GM12878 (cell line): ENCODE measurements around the gene SCN5A. TPM values are rescaled to one million over a fixed set of nuclear protein-coding genes. Genes with fewer than 3 reads are reported as not detected.

ENCODE experiments used
- ATAC-seq: fragments of 200-7000 bp; cut with Tn5 transposase; 3 replicates; pipeline ENCODE4 v1.9.1; 2020; ENCODE audit warnings: mild to moderate bottlenecking, moderate library complexity
- BruUV-seq: library from RNA; stranded (reverse); fragments of 400-500 nt; replicated peaks from 2 replicates; lab custom pipeline; 2021; lab: Mats Ljungman, UMichigan
- CTCF ChIA-PET: fragments of 300-600 bp; sonication (Branson Sonifier 250); formaldehyde crosslinking; extraction: SDS; loops from one replicate; lab custom pipeline; 2021; ENCODE audit warnings: inconsistent platforms; lab: Yijun Ruan, JAX
- POLR2A ChIA-PET: fragments of 350-600 bp; formaldehyde crosslinking; extraction: SDS; loops from one replicate; lab custom pipeline; 2021; ENCODE audit warnings: inconsistent platforms; lab: Charles Lee
- RAD21 ChIA-PET: fragments of 300-600 bp; sonication (Branson Sonifier 250); formaldehyde crosslinking; loops from one replicate; lab custom pipeline; 2023; ENCODE audit warnings: antibody characterized with exemption; ENCODE audit not compliant: unreplicated experiment; lab: Charles Lee
- SMC1A ChIA-PET: fragments of 300-600 bp; sonication (Branson Sonifier 250); formaldehyde crosslinking; loops from one replicate; lab custom pipeline; 2023; ENCODE audit not compliant: unreplicated experiment, uncharacterized antibody; lab: Charles Lee
- DNase-seq: peaks from one replicate; pipeline ENCODE4 v3.0.0-alpha.2; 2011; ENCODE audit warnings: low read depth, low spot score
- FAIRE-seq: peaks from 3 replicates; lab custom pipeline; 2011; peaks lifted over from hg19 to GRCh38; lab: Jason Lieb, UNC
- H2AFZ ChIP-seq: 2 replicates; pipeline ENCODE4 v1.6.0; 2011; ENCODE audit warnings: low read depth, low read length, control low read depth; ENCODE audit not compliant: control insufficient read depth
- H3K27ac ChIP-seq: 2 replicates; pipeline ENCODE4 v1.5.1; 2011; ENCODE audit warnings: control low read depth; ENCODE audit not compliant: control insufficient read depth, insufficient read depth
- H3K27me3 ChIP-seq, 2 experiments: replicated peaks in 1 of 2; 2 replicates each; pipeline versions ENCODE4 v1.6.0 to v1.6.1; 2011; ENCODE audit warnings: low read length in 1 of 2; ENCODE audit not compliant: control insufficient read depth in 2 of 2, insufficient read depth in 2 of 2
- H3K36me3 ChIP-seq, 2 experiments: 2 replicates each; pipeline ENCODE4 v1.5.1; 2011; ENCODE audit warnings: low read length in 1 of 2; ENCODE audit not compliant: control insufficient read depth in 2 of 2, insufficient read depth in 2 of 2
- H3K4me1 ChIP-seq: 2 replicates; pipeline ENCODE4 v1.6.1; 2011; ENCODE audit warnings: mild to moderate bottlenecking, low read length, moderate library complexity, mixed read lengths; ENCODE audit not compliant: control insufficient read depth, insufficient read depth
- H3K4me2 ChIP-seq: 2 replicates; pipeline ENCODE4 v1.6.0; 2011; ENCODE audit warnings: control low read depth; ENCODE audit not compliant: control insufficient read depth, insufficient read depth
- H3K4me3 ChIP-seq: fragments of 200-600 bp; sonication (generic); 2 replicates; pipeline ENCODE4 v1.5.1; 2016
- H3K79me2 ChIP-seq: 2 replicates; pipeline ENCODE4 v1.6.0; 2011; ENCODE audit warnings: low read length; ENCODE audit not compliant: control insufficient read depth, insufficient read depth
- H3K9ac ChIP-seq: 2 replicates; pipeline ENCODE4 v1.8.0; 2011; ENCODE audit warnings: low read length, control low read depth, mixed read lengths; ENCODE audit not compliant: control insufficient read depth, insufficient read depth
- H3K9me3 ChIP-seq: replicated peaks from 3 replicates; pipeline ENCODE4 v1.5.1; 2011; ENCODE audit warnings: mild to moderate bottlenecking, low read length; ENCODE audit not compliant: control insufficient read depth, insufficient read depth
- H4K20me1 ChIP-seq: 2 replicates; pipeline ENCODE4 v1.6.0; 2011; ENCODE audit not compliant: control insufficient read depth, insufficient read depth
- DPF2 ChIP-seq: fragments of 450-650 bp; IDR thresholded peaks from 2 replicates; pipeline ENCODE4 v1.6.1; 2017; ENCODE audit warnings: mild to moderate bottlenecking
- JUNB ChIP-seq: IDR thresholded peaks from 2 replicates; pipeline ENCODE4 v1.6.1; 2016; ENCODE audit warnings: antibody characterized with exemption, mild to moderate bottlenecking
- MEF2B ChIP-seq: fragments of 450-650 bp; IDR thresholded peaks from 2 replicates; pipeline ENCODE4 v1.6.1; 2018; ENCODE audit warnings: mild to moderate bottlenecking, moderate library complexity; ENCODE audit not compliant: partially characterized antibody, poor library complexity, severe bottlenecking
- SMARCA5 ChIP-seq: fragments of 450-650 bp; IDR thresholded peaks from 2 replicates; pipeline ENCODE4 v1.6.1; 2017; ENCODE audit warnings: mild to moderate bottlenecking
- SP1 ChIP-seq: IDR thresholded peaks from one replicate; pipeline ENCODE4 v1.6.1; 2011; ENCODE audit warnings: low read depth, low read length
- SRF ChIP-seq, 2 experiments: IDR thresholded peaks; 2 replicates each; pipeline ENCODE4 v1.6.1; 2011; ENCODE audit warnings: low read depth in 2 of 2, low read length in 2 of 2, mild to moderate bottlenecking in 1 of 2, moderate library complexity in 1 of 2
- SUPT20H ChIP-seq: IDR thresholded peaks from 2 replicates; pipeline ENCODE4 v1.6.1; 2011; ENCODE audit warnings: low read depth, mild to moderate bottlenecking, low read length, moderate library complexity, borderline replicate concordance; ENCODE audit not compliant: control insufficient read depth
- ZBED1 ChIP-seq: IDR thresholded peaks from 2 replicates; pipeline ENCODE4 v1.6.1; 2016; ENCODE audit warnings: borderline replicate concordance
- WGBS: methylation state at CpG from one replicate; pipeline ENCODE4 v1.1.6; 2016; ENCODE audit warnings: low lambda C conversion rate; ENCODE audit not compliant: insufficient replicate concordance, insufficient coverage; ENCODE audit errors: missing lambda C conversion rate; 5-methylcytosine and 5-hydroxymethylcytosine counted together
- in situ Hi-C: fragments of 300-500 bp; cut with MboI; formaldehyde crosslinking; loops from 9 replicates; pipeline ENCODE4 v1.14.3; 2018; ENCODE audit warnings: mixed read lengths
- intact Hi-C: fragments of 100-400 bp; cut with micrococcal nuclease; formaldehyde crosslinking; loops from one replicate; pipeline ENCODE4 v1.14.2; 2022; ENCODE audit not compliant: unreplicated experiment
- polyA plus RNA-seq, 11 experiments: library from polyadenylated mRNA; depleted of rRNA in 4 of 11; unstranded in 6 of 11; stranded (reverse) in 5 of 11; fragments of >200 nt; fragmentation: Nextera tagmentation in 4 of 11; fragmentation: Illumina TruSeq in 1 of 11; extraction: Ambion mirVana in 4 of 11; extraction: Trizol in 1 of 11; gene quantifications; 1 replicate in 1 of 11; 2 replicates in 10 of 11; pipeline versions ENCODE4 v1.2.1 to v1.2.3, GENCODE V29; 2011 to 2016; ENCODE audit warnings: inconsistent platforms in 2 of 11, missing spikeins in 2 of 11, low read depth in 1 of 11
- total RNA-seq, 4 experiments: library from RNA; depleted of rRNA in 3 of 4; stranded (reverse); fragments of >200 nt in 3 of 4; fragmentation: Illumina TruSeq in 1 of 4; extraction: Trizol in 1 of 4; gene quantifications; 2 replicates each; pipeline versions ENCODE4 v1.2.1 to v1.2.3, GENCODE V29; 2013 to 2021
- TF ChIP-seq, protein P1 (sequence below): IDR thresholded peaks from 2 replicates; pipeline ENCODE4 v1.6.1; 2011; ENCODE audit warnings: borderline replicate concordance, low read depth, mild to moderate bottlenecking, moderate library complexity, low read length; ENCODE audit not compliant: insufficient read depth, poor library complexity, severe bottlenecking
- TF ChIP-seq, protein P2 (sequence below): fragments of 450-650 bp; IDR thresholded peaks from 2 replicates; pipeline ENCODE4 v1.6.1; 2014; ENCODE audit warnings: mild to moderate bottlenecking

Gene SCN5A
- total and polyA plus RNA-seq, 10 of the 15 experiments (the other 5 are each of a cell fraction or from before 2014, with no cell fraction given), result not detected

DNA sequence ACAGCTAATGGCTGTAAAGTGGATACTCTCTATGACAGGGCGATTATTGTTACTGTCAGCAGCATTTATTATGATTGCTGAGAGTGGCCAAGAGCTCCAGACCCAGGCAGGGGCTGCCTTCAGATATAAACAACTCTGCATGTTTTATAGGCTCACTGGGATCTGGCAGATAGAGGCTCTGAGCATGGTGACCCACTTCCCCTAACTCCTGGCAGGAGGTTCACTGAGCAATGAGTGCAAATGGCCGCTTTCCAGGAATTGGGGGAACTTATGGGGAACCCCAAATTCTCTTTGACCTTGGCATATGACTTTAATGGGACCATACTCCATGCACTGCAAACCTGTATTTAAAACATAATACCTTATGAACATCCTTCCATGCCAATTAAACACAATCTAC, 59.0 kb downstream of the SCN5A start:
- RAD21 ChIA-PET, result no interaction called here
- POLR2A ChIA-PET, result no interaction called here

More for the DNA sequence above, 59.0 kb downstream of the SCN5A start:
- H3K27ac ChIP-seq, result no peak overlapping the region
- FAIRE-seq (no peak), DNase-seq (no peak), ATAC-seq (no peak)
- peaks cover 0 to 1% of the 10 kb centered on the region in 2 experiments; a peak in 3 of 4 replicates for H3K27me3 ChIP-seq
- no TSS peak for BruUV-seq
- no peaks in the 10 kb centered on the region for H3K36me3 ChIP-seq
- intact Hi-C loops, result no loop called here
- CTCF ChIA-PET, result no interaction called here
- no peak overlapping the region for H3K9ac ChIP-seq
- H3K4me3 ChIP-seq, result no peak overlapping the region
- H4K20me1 ChIP-seq, result no peaks in the 10 kb centered on the region
- 8% methylated on average over 2 of the region's 2 CpGs for WGBS
- no peak overlapping the region for H3K4me2 ChIP-seq
- no peaks in the 10 kb centered on the region for H3K79me2 ChIP-seq
- H2AFZ ChIP-seq, result no peak overlapping the region
- TF ChIP-seq JUNB (no peak), SRF (IDR thresholded peaks at IDR 0.05; ENCODE audit: low read depth in 2 of 2, low read length in 2 of 2) (no peak), DPF2 (no peak), SMARCA5 (no peak), SP1 (no peak), ZBED1 (no peak), SUPT20H (no peak), MEF2B (no peak)
- TF ChIP-seq, protein P1, sequence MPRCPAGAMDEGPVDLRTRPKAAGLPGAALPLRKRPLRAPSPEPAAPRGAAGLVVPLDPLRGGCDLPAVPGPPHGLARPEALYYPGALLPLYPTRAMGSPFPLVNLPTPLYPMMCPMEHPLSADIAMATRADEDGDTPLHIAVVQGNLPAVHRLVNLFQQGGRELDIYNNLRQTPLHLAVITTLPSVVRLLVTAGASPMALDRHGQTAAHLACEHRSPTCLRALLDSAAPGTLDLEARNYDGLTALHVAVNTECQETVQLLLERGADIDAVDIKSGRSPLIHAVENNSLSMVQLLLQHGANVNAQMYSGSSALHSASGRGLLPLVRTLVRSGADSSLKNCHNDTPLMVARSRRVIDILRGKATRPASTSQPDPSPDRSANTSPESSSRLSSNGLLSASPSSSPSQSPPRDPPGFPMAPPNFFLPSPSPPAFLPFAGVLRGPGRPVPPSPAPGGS, result no peak
- TF ChIP-seq, protein P2, sequence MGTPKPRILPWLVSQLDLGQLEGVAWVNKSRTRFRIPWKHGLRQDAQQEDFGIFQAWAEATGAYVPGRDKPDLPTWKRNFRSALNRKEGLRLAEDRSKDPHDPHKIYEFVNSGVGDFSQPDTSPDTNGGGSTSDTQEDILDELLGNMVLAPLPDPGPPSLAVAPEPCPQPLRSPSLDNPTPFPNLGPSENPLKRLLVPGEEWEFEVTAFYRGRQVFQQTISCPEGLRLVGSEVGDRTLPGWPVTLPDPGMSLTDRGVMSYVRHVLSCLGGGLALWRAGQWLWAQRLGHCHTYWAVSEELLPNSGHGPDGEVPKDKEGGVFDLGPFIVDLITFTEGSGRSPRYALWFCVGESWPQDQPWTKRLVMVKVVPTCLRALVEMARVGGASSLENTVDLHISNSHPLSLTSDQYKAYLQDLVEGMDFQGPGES, result no peak
- in situ Hi-C loops, result no loop called here
- H3K4me1 ChIP-seq, result no peaks in the 10 kb centered on the region
- no peaks in the 10 kb centered on the region for H3K9me3 ChIP-seq
- SMC1A ChIA-PET, result interaction anchor here (1.2 kb wide), 1 partner anchor 10 kb away, joined by 3 read pairs; no protein-coding TSS in a partner anchor
